HG03060 (cell line): ENCODE data around the gene CCDC178.
A peak's percentile ranks its signal among the peaks of the same experiment; 100 is the strongest.
"Not testable (repeated sequence)": the region's sequence is repeated elsewhere in the genome, so short reads cannot be mapped to it uniquely, and the experiment has no call there.

Source experiments
- ATAC-seq: cut with Tn5 transposase; IDR thresholded peaks from one replicate; pipeline ENCODE4 v1.9.1; 2021; ENCODE audit warnings: low read depth, moderate number of reproducible peaks; ENCODE audit not compliant: unreplicated experiment

CCDC178 gene

DNA sequence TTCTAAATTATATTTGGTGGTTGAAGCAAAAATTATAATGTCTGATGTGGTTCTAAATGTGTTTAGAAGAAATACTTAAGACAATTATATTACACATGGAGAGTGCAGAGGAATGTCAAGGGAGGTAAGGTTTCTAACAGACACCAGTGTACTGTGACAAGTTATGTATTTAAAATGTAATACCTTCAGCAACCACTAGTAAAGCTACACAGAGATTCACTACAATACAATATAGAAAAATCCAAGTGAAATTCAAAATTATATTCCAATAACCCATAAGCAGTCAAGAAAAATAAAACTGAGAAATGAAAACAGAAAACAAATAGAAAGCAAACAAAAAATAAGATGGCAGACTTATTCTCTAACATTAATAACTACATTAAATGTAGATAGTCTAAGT is 418.2 kb downstream of the CCDC178 start:
- ATAC-seq: no peak

DNA sequence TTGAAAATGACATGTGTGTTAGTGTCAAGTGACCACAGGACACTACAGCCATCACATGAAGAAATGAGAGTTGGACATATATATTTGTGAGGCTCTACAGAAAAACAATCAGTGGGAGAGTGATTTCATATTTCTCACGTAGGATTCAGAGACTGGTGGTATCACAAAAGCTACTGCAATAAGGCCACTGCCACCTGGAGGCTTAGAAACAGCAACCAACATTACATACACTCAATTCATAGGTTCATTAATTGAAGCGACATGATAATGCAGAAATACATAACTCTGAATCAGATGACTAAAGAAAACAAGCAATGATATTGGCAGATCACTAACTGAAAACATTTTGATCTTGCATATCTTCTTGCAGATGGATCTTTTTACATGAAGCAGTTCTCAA is 419.6 kb downstream of the CCDC178 start:
- no peak for ATAC-seq

DNA sequence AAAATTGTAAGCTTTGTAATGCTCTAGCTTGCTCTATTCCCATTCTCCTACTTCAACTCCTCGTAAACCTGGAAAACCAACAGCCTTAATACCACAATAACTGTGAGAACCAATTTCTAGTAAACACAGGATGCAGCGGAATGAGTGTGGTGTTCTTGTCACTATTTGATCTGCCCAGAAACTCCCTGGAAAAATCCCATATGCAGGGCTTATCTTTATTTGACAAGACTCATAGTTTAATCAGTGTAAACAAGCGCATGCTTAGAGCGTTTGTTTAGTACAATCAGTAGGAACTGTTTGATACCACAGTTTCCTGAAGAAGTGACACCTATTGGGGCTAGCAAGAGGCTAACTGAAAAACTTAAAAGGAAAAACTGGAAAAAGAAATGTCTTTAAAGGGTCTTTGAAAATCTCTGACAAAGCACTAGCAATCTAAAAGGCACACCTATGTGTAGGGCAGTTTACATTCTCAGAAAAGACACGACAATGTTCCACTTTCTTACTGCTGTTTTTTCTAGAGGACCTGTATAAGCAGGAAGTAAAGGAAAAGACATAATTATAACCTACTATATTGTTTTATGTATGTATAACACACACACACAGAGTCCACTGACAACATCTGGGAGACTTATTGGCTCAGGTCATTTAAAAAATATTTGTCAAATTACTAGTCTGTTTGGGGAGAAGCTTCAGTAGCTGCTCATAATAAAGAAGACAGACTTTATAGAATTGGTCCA is 426.3 kb downstream of the CCDC178 start:
- no peak for ATAC-seq

DNA sequence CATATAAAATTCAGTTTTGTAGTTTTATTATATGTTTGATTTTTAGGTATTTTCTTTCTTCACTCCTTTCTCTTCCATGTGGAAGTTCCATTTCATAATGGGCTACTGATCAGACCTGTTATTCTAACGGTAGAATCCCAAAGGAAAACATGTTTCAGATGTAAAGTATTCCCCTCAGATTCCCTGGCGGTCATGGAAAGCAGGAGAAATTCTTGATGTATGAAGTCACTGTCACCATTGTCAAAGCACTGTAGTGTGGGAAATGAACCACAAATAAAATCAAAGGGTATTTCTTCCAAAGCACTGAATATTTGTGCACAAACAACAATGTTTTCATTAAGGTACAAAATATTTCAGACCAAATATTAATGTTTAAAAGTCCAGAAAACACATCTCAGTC is 430.4 kb downstream of the CCDC178 start:
- no peak for ATAC-seq

DNA sequence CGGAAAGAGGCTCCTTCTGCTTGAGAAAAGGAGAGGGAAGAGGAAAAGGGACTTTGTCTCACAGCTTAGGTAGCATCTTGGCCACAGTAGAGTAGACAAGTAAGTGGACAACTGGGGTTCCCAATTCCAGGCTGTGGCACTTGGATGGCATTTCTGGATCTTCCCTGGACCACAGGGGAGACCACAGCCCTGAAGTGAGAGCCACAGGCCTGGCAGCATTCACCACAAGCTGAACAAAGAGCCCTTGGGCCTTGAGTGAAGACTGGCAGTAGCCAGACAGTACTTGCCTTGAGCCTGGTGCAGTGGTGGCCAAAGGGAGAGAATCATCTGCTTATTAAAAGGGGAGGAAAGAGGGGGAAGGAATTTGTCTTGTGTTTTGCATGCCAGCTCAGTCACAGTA is 441.6 kb downstream of the CCDC178 start:
- ATAC-seq: no peak

DNA sequence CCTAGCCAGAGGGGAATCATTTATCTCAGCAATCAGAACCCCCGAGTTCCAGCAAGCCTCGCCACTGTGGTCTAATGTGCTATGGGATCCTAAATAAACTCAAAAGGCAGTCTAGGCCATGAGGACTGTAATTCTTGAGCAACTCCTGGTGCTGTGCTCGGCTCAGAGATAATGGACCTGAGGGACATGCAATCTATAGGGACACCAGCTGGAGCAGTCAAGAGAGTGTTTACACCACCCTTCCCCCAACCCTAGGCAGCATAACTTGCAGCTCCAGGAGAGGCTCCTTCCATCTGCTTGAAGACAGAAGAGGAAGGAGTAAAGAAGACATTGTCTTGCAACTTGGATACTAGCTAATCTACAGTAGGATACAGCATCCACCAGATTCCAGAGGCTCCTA is 442.2 kb downstream of the CCDC178 start:
- no peak for ATAC-seq

DNA sequence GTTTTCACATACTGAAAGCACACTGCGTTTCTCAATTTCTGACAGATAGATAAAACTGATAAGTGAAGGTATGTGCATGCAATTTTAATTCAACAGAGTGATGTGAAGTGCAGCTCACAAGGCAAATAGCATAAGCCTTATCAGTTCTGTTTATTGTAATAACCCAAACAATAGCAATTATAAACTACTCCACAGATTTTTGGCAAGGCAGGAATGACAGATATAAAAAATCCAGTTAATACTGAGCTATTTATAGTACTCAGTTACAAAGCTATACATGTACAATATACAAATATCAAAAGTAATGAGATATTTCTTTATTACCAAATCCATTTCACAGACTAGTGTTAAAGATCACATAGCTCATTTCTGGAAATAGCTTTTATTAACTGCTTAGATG is 456.8 kb downstream of the CCDC178 start:
- ATAC-seq: no peak

DNA sequence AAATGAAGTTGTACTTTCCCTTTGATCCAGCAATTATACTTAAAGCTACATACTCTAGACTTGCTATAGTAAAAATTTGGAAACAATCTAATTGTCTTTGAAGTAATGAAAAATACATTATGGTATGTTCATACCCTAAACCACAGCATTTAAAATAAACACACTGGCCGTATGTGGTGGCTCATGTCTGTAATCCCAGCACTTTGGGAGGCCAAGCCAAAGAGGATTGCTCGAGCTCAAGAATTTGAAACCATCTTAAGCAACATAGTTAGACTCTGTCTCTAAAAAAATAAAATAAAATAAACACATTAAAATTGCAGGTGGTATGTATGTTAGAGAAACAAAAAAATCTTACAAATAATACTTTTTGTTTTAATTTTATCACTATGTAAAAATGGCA is 459.6 kb downstream of the CCDC178 start:
- no peak for ATAC-seq

DNA sequence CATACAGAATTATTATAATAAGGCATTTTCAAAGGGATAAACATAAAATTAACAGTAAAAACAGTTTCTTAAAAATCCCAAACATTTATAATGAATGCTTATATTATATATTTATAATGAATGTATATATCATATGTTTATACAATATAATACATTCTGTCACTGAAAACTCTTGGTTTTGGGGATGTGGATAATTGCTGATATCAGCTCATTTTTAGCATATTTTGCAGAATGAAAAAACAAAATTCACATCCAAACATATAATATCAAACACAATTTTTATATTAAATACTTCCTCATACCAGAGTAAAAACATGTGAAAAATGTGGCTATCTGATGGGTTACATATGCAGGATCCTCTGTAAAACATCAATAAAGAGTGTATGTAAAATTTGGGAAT is 465.0 kb downstream of the CCDC178 start:
- no peak for ATAC-seq

DNA sequence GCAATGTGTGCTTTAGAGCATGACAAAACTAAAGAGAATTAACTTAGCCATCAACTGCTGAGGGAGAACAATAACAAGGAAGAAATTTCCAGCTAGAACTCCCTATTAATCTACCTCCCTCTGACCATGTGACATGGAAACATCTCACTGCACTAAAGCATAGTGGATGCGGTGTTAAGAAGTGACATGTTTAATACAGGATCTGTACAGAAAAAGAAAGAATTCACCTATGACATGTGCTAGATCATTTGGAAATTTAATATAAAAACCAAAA is 465.4 kb downstream of the CCDC178 start:
- ATAC-seq: no peak

DNA sequence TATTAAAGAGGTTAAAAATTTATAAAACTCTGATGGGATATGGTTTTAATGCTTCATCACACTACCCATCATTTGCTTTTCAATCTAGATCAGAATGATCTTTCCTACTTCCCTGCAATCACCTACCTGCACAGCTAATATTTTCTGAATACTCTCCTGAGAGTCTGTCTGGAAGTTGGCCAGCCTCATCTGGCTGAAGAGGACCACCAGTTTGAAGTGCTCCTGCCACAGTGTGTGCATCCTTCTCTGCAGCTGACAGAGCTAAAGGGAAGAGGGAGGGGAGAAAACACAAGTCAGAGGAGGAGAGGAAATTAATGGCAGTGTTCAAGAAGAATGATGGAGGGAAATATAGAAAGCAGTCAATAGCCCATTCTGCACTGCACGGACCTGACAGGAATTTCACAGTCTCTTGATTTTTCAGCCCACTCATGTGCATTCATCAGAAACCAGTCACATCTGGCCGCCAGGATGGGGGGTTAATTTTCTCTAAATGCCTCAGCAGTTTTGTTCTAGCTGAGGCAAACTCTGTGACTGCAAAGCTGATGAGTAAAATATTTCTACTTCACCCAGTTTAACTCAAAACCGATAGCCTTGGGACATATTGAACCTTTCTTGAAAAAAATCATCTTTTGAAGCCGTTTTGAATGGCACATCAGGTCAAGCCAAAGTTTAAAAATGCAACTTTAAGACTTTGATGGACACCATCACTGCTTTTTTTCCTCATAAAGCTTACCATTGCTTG is 465.9 kb downstream of the CCDC178 start:
- peak; percentile 69 for ATAC-seq

DNA sequence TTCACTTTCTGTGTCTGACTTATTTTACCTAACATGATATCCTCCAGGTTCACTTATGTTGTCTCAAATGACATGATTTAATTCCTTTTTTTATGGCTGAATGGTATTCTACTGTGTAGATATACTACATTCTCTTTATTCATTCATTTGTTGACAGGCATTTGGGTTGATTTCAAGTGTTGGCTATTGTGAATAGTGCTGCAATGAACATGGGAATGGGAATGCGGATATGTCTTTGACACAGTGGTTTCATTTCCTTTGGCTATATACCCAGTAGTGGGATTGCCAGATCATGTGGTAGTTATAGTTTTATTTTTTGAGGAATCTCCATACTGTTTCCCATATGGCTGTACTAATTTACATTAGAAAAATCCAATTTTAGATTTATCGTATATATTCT is 472.3 kb downstream of the CCDC178 start:
- no peak for ATAC-seq

DNA sequence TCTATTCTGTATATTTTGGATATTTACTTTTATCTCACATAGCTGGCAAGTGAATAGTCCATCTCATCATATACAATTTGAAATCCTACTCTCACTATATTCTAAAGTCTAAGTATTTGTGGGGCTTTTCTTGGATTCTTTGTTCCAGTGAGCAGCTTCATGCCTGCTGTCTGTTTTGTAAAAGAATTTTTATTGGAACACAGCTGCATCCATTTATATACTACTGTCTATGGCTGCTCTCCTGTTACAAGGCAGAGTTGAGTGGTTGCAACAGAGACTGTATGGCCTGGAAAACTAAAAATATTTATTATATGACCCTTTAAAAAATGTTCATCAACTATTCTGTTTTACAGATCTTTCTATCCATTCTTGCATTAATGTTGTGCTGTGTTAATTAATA is 474.4 kb downstream of the CCDC178 start:
- no peak for ATAC-seq

DNA sequence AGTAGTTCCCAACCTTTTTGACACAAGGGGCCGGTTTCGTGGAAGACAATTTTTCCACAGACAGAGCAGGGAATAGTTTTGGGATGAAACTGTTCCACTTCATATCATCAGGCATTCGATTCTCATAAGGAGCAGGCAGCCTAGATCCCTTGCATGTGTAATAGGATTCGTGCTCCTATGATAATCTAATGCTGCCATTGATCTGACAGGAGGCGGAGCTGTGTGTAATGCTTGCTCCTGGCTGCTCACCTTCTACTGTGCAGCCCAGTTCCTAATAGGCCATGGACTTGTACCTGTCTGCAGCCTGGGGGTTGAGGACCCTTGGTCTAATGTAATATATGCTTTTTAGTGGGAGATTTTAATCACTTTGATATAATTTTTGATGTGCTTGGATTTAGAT is 479.0 kb downstream of the CCDC178 start:
- ATAC-seq: no peak

DNA sequence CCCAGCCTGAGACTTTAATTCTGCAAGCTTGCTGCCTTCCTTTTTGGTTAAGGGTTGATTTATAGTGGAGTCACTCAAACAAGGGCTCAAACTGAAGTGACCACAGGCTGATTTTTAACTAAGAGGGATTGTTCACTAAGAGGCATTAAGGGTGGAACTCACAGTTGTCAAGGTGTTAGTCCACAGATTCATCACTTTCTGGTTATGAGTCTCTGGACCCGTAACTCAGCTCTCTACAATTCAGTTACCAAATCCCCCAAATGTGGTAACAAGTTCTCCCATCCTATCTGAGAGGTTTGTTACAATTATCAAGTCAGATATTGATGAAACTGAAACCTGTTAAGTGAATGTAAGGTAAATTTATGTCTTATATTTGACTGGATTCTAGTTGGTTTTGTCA is 481.8 kb downstream of the CCDC178 start:
- ATAC-seq: no peak

DNA sequence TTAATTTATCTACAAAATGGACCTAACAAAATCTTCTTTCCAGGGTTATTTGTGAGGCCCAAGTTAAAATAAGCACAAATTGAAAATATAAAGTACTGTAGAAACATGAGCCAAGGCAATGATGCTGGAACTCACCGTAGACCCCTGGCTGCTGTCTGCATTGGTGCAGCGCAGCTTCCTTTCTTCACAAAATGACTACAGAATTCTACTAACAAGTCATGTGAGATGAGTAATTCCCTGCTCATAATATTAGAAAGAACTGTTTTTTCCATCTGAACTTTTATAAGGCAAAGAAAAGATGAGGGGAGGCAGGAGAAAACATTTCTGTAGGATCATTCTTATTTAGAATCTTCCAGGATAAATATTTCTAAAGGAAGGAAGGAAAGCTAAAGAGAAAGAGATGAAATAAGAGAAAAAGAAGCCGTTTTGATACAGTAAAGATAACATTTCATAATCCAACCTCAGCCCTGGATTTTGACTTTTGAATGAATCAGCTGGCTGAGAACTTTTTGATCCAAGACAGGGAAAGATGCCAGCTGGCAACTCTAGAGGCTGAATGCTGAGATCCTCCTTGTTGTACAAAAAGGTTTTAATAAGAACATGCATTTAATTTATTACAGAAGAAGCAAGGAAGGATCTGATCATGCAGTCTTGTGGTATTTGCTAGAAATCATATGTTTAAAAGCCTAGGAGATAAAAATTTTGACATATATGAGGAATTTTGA is 483.8 kb downstream of the CCDC178 start:
- ATAC-seq: no peak

DNA sequence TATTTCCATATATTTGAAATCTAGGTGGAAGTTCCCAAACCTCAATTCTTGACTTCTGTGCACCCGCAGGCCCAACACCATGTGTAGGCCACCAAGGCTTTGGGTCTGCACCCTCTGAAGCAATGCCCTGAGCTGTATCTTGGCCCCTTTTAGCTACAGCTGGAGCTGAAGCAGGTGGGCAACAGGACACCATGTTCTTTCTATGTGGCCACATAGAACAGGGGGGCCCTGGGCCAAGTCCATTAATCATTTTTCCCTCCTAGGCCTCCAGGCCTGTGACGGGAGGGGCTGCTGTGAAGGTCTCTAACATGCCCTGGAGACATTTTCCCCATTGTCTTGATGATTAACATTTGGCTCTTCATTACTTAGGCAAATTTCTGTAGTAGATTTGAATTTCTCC is 488.2 kb downstream of the CCDC178 start:
- ATAC-seq: not testable (repeated sequence)

DNA sequence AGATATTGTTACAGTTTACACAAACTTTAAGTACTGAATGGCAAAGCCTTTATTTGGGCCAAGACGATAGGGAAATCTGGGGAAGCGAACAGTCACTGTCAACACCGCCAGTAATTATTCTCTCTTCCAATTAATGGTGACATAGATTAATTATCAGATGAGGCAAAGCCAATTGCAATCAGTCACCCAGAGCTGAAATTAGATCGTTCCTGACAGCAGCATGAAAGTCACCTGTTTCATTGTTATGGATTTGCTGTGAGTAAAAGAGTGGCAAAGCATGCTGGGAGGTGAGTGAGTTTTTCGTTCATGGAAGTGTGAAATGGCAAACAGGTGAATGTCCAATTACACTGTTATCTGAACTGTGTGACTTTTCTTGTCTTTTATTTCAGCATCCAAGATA is 502.9 kb downstream of the CCDC178 start:
- ATAC-seq: no peak

DNA sequence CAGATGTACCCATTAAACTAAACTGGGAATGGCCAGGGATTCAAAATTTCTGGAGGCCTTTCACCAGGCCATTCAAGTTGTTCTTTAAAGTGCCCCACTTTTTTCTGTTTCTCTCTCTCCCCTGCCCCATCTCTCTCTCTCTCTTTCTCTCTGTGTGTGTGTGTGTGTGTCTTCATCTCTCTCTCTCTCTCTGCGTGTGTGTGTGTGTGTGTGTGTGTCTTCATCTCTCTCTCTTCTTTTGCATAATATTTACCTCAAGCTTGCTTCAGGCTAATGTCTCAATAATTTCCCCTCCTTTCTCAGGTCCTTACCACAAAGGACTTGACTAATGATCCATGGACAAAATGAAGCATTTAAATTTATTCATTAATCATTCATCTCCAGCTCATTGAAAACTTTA is 503.5 kb downstream of the CCDC178 start:
- no peak for ATAC-seq

DNA sequence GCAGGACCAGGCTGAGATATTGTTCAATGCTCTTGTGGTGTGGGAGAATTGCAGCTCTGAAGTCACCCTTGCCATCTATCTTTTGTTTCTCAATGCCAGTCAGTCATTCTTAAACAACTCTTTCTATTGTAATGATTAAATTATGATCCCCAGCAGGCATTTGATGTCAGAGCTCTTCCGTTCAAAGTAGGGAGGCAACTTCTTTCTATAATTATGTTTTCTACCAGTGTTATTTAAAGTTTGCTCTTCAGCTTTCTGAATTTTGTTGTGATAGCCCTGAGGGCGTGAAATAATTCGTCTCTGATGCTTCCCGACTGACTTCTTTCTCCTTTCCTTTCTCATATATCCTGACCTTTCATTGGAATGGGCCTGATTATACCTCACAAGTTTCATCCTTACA is 506.3 kb downstream of the CCDC178 start:
- ATAC-seq: no peak

DNA sequence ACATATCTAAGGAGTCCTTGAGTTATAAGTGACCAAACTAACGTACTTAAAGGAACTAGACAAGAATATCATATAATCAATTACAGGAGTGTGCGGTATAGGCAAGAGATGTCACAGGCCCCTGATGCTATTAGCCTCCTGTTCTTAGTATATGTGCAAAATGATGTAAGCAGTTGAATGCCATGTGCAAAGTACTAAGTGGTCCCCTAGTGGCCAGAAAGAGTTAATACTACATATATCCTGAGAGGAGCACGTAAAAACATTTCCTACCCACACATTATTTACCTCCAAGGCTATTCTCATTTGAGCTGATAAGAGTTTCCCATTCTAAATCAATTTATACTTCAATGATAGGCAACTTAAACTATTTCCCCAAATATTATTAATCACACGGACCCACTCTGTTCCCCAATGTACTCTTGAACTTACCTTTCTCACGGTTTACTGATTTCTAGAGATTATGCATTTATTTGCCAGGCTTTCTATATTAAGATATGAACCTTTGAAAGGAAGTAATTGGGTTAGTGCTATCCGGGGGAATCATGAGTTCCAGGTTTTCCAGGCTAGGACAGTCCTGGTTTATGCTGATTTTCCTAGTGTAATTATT is 509.7 kb downstream of the CCDC178 start:
- peak; percentile 96 for ATAC-seq
